ENCODE measurements around the gene GIGYF2.

DNA sequence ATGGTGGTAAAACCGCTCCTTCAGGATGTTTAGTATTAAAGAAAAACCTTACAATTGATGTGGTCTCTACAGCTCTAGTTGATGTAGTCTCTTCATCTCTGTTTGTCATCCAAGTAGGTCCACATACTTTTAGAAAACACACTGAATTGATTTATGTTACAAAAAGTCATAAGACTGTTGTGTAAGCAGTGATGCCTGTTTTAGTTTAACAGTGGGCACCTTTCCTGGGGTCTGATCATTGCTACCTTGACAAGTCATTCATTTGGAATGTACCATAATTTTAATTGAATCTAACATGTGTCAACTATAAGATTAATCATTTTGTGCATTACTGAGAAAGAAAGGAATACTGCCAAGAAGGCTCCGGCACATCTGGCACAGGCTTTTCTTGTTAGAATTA is 34.3 kb downstream of the GIGYF2 start:
- TF ChIP-seq, protein P1, sequence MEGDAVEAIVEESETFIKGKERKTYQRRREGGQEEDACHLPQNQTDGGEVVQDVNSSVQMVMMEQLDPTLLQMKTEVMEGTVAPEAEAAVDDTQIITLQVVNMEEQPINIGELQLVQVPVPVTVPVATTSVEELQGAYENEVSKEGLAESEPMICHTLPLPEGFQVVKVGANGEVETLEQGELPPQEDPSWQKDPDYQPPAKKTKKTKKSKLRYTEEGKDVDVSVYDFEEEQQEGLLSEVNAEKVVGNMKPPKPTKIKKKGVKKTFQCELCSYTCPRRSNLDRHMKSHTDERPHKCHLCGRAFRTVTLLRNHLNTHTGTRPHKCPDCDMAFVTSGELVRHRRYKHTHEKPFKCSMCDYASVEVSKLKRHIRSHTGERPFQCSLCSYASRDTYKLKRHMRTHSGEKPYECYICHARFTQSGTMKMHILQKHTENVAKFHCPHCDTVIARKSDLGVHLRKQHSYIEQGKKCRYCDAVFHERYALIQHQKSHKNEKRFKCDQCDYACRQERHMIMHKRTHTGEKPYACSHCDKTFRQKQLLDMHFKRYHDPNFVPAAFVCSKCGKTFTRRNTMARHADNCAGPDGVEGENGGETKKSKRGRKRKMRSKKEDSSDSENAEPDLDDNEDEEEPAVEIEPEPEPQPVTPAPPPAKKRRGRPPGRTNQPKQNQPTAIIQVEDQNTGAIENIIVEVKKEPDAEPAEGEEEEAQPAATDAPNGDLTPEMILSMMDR (conservative IDR thresholded peaks at IDR 0.05) = no peak
- no peak for TF ChIP-seq ZFX (IDR thresholded peaks at IDR 0.05)
